COLO668 (cell line): ENCODE results near the gene HOXC12.

Experiments used
- DNase-seq: peaks from one replicate; lab custom pipeline; 2025; ENCODE audit not compliant: unreplicated experiment; lab: John Stamatoyannopoulos, UW

The HOXC12 gene

DNA sequence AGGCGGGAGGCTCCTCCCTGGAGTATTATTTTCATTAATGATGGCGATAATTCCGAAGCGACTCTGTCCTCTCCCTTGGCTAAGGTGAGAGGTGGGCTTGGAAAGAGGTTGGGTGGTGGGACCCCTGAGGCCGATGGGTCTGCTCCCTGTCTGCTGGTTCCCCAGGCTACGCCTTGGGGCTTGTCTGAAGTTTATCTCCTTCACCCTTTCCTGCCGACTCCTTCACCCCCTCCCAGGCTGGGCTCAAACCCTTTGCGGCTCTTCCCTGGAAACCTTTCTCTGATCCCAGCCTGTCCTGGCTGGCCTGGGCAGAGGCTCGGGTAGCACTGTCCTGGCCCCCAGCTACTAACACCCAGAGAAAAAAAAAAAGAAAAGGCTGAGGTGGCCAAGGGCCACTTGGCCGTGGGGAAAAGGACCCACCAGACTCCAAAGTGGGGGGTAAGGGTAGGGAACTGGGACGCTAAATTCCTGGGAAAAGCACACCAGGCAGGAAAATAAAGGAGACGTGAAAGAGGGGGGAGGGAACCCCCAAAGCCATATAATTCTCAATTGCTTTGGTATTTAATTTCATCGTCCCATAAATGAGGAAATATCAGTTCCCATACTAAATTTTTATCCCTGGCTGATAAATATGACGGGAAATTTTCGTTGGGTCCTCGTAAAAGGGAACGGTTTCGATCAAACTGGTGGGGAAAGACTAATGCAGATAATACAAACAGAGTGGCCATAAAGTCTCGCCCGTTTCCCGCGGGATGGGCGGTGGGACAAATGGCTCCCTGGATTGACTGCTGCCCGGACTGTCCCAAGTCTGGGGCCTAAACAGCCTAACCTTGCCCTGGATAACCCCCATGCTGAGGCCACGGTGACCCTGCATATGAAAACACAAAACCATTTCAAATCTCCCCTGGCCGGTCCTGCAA, 28.2 kb downstream of the HOXC12 start:
- DNase-seq, result no peak

DNA sequence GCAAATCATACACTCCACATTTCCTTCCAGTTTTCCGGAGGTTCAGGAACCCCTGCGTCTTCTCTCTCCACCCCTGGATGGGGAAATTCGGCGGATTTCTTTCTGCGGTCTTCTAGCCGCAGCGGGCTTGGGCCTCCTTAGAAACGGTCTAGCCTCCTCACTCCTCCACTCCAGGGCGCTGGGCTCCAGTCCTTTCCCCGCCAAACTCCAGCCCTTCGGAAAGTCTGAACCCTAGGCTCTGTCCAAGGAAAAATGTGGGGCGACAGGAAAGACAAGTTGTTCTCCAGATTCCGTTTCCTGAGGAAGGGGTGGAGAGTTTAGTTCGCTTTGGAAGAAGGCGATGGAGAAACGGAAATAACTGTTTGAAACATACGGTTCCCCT, 28.9 kb downstream of the HOXC12 start:
- DNase-seq, result no peak

DNA sequence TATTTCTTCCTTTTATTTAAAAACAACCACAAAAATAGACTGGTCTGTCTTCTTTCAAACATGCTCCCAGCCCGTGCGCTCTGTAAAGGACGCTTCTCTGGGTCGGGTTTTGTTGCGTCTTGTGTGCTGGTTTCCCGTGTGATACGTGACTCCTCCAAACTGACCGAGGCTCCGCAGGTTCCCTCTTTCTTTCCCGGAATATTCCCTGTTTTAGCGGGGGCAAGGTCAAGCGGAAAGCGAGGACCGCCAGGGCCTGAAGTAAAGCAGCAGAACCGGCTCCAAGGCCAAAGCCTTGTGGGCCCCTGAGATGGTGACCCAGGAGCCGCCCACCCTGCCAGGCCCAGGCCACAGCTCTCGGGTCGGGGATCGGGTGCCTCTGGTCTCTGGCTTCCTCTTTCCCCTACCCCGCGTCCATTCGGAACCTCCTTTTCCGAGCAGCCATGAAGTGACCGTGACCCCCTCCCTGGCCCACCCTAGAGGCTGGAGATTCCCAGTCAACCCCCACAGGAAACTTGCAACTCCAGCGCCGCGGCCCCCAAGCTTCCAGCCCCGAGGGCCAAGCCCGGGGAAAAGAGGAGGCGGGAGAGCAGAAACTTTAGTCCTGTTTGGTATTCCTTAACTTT, 29.4 kb downstream of the HOXC12 start:
- DNase-seq, result no peak

DNA sequence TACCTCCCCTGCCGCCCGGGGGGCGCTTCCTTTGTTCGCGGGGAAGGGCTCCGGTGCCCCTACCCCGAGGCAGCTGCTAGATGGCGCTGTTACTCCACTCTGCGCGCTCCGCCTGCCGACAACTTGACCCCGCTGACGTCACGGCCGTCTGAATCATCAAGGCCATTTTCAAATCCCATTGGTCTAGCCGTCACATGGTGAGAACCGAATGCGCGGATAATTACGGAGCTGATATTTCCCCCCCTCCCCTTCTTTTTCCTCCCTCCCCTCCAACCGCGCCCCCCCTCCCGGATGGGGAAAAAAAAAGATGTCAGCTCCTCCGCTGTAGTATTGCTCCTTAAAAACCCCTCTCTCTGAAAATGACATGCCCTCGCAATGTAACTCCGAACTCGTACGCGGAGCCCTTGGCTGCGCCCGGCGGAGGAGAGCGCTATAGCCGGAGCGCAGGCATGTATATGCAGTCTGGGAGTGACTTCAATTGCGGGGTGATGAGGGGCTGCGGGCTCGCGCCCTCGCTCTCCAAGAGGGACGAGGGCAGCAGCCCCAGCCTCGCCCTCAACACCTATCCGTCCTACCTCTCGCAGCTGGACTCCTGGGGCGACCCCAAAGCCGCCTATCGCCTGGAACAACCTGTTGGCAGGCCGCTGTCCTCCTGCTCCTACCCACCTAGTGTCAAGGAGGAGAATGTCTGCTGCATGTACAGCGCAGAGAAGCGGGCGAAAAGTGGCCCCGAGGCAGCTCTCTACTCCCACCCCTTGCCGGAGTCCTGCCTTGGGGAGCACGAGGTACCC, 30.4 kb downstream of the HOXC12 start, which contains the start of gene HOXC10:
Gene HOXC10, plus strand, starts transcription at position 246 of the 791 bp plus-strand sequence. Its CDS starts 114 bp downstream, at position 360.
- DNase-seq, result peak; percentile 33

- DNase-seq, result no peak
Measured at GRCh38 chr12:53985692-53985993, 30.9 kb downstream of the HOXC12 start.

DNA sequence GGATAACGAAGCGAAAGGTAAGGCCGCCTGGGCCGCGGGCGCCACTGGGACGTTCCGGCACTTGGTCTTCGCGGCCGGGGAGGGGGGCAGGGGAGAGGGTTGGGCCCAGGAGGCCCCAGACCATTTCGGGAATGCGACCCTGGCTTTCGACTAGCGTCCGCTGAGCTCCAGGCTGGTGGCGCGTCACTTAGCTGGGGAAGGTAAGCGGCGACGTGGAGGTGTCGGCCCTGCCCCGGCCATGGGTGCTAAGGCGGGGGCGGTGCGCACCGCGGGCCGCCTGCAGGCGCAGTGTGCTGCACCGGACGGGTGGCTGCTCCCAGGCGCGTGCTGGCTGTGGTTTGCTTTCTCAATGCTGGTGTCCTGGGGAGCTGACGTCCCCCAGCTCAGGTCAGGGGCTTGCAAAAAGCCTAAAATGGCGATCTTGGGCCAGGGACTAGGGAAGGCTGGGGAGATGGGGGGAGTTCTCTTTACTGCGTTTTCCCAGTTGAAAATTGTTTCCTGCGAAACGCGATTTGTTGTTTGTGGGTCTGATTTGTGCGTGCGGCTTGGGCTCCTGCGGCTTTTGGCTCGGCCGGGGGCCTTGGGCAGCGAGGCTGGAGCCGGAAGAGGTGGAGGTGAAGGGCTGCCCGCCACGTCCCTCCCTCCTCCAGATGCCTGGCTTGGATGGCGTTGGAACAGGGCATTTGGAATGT, 31.4 kb downstream of the HOXC12 start:
- DNase-seq, result no peak

DNA sequence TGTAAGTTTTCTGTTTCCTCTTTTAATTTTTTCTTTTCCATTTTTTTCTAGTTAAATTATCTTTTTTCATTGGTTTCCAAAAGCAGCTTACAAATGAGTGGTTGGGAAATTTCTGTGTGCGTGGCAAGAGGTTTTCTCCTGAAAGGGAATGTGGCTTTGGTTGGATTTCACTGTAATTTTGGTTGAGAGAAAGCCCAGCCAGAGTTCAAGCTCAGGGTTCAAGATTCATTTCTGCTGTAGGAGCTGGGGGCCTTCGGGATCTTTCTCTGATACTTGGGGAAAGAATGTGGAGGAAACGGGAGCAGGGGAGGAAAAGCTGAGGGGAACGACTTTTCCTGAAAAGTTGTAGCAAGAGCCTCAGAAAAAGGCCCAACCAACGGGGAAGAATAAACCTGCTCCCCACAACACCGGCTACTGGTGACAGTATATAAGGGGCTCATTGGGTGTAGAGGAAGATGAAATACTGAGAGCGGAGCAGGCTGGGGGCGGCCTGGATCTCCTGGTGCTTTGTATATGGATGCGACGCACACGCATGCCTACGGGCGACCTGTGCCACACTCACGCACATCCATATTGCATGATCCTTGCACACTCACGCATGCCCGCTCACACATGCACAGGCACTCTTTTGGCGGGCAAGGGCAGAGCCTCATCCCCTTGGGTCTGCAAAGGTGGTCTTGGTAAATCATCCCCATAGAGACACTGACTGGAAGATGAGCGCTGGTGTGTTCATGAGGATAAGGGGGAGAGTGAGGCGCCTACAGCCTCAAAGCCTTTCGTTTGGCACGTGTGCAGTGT, 32.2 kb downstream of the HOXC12 start:
- no peak for DNase-seq

DNA sequence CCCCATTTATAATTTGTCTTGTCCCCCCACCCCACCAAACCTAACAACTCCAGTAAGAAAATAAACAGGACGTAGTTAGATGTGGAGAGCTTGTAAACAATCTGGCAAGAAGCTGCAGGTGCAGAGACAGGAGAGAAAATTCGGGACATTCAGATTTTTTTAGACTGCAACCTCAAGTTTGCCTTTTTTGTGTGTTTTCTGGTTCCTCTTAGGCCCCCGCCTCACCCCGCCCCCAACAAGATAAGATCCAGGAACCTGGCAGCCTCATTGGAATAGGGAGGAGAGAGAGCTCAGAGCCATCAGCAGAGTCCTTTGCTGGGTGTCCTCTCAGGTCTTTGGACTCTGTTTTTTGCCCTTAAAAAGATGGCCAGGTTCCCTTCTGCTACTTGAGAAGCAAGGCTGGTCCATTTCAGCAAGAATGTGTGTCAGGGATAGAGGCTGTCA, 33.1 kb downstream of the HOXC12 start:
- DNase-seq, result no peak

DNA sequence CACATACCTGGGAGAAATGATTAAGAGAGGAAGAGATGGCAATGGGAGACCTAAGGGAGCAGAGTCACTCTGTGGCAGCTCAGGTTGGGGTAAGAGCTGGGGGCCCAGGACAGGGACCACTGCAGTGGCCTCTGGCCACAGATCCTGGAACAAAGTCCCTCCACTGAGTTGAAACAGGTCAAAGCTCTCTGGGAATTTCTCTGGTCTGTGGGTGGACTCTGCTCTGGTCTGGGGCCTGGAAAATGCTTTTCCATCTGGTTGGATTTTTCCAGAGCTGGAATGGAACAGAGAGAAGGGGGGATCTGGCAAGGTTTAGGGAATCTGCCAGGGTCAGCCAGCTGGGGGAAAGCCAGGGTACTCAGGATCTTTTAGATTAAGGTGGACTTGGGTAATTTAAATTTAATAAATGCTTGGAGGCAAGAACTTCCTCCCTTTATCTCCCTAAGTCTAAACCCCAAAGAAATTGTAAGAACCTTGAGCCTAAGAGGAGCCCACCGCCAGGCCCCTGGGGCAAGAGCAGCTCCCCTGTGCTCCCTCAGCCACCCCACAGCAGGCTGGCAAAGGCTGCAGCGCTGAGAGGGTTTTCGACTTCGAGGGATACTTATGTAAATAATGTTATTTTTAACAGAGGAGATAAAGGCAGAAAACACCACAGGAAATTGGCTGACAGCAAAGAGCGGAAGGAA, 34.0 kb downstream of the HOXC12 start:
- DNase-seq, result no peak

DNA sequence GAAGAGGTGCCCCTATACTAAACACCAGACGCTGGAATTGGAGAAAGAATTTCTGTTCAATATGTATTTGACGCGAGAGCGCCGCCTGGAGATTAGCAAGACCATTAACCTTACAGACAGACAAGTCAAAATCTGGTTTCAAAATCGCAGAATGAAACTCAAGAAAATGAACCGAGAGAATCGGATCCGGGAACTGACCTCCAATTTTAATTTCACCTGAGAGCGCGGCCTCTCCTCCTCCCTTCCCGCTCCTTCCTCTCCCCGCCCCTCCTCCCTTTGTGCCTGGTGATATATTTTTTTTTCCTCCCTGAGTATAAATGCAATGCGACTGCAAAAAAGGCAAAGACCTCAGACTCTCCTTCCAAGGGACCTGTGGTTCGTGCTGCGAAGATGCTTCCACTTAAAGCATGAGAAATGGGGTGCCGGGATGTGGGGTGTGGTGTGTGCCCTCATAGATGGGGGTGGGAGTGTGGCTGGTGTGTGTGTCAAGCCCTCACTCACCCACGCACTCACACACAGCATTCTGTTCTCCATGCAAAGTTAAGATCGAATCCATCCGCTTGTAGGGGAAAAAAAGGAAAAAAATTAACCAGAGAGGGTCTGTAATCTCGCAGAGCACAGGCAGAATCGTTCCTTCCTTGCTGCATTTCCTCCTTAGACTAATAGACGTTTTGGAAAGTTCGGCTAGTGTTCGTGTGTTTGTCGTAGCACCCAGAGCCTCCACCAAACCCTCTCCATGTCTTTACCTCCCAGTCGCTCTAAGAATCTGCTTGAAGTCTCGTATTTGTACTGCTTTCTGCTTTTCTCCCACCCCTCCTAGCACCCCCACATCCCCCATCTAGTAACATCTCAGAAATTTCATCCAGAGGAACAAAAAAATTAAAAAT, 34.8 kb downstream of the HOXC12 start:
- DNase-seq, result peak; percentile 1

DNA sequence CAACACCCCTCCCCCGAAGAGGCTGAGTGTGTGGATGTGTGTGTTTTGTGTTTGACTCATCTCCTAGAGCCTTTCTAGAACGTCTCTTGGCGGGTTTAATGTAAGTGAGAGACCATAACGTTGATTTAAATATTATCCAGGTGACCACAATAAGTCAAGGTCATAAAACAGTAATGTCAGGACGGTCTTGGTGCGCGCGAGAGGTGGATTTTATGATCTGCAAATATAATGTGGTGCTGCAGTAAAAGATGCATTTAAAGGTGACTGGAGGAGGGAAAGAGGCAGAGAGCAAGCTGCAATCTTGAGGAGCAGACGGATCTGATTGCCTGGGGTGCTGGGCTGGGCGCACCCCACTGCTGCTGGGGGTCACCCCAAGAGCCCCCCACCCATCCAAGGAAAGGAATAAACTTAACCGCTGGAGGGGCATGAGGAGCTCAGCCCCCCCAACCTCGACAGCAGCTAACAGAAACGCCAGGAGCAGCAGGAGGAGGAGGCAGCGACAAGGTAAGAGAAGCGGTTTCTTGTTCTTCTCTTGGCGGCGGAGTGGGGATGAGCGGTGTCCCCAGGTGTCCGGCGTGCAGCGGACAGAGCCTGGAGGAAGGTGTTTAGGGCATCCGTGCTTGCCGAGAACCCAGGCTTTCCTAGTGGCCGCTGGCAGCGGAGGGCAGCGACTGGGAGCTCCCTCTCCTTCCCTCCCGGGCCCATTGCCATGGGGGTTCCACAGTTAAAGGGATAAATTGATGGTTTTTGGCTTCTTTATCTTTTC, 35.8 kb downstream of the HOXC12 start:
- DNase-seq, result no peak

DNA sequence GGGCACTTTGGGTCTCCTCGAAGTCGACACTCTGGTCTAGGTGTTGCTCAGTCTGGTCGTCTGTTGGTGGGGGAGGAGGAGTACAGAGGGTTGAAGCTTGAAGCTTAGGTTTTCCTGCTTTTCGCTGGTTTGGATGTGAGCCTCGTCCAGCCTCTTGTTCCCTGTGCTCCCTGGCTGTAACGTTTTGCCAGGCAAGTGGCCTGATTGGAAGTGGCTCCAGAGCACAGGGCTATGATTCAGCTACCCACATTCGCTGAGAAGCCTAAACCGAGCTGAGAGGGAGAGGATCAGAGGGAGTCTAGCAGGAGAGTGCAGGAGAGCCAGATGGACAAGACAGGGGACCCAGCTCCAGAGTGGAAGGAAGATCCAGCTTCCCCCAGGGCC, 36.4 kb downstream of the HOXC12 start:
- DNase-seq, result no peak

- no peak for DNase-seq
Measured at GRCh38 chr12:53992377-53992889, 37.7 kb downstream of the HOXC12 start.

DNA sequence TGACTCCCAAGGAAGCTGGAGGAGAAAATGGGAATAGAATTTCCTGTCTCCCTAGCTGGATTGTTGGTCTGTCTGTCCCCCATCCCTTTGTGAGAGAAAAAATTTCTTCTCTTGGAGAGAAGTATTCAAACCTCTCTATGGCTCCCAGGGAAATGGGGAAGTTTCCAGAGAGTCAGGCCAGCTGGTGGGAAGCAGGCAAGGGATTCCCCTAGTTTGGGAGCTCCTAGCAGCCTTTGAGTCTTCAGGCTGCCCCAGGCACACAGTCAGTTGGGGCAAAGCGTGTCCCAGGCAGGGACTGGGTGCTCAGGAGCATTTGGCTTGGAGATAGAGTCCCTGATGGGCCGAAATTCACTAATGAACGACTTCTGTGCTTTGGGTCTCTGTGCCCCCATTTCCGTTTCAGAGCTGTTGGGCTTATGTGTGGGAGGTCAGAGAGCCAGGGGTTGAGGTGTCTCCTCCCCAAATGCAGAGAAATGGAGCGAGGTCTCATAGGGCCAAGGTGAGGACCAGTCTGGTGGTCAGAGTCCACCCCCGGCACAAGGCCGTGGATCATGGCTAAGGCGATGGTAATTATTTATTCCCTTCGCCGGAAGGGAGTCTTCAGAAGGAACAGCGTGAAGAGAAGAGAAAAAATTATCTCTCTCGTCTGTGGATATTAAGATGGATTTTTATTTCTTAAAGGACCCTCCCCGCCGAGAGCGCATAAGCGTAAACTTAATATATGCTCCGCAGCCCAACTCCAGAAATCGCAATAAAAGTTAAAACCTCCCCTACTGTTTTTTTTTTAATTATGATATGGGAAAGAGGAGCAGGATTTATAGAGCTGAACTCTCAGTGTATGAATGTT, 38.7 kb downstream of the HOXC12 start:
- no peak for DNase-seq

DNA sequence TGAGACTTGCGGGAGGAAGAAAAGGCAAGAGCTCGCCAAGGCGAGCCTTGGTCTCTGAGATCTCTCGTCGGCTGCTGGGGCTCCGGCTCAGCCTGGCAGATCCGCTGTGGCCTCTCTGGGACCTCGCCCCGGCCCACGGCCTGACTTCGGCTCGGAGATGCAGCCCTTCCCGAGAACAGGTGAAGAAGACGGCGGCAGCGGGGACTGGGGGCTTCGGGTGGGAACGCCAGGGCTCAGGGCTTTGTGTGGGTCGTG, 39.2 kb downstream of the HOXC12 start:
- DNase-seq, result no peak

GRCh38 chr12:53994264-53995001, 39.7 kb downstream of the HOXC12 start:
- peak; percentile 1 for DNase-seq

DNA sequence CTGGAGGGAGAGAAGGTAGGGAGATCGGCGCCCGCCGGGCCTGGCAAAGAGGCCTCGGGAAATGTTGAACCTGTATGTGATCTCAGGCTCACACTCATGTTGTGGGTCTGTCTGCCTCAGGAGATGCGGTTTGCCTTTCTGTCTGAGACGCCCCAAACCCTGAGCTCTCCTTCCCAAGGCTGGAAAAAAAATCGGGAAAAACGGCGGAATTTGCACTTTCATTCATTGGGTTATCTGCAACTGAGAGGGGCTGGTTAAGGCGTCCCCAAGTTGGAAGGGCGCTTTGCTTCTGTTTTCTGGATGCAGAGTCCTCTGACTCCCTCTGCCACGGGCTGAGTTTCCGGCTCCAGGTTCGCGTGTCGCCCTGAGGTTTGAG, 40.3 kb downstream of the HOXC12 start:
- DNase-seq, result no peak
